Loucy (cell line): Measurements from ENCODE around the gene PAX5.

ENCODE experiments used
- EZH2phosphoT487 ChIP-seq: fragments of 200-600 bp; IDR thresholded peaks from 2 replicates; pipeline ENCODE4 v1.6.1; 2018; ENCODE audit warnings: antibody characterized with exemption, mild to moderate bottlenecking, moderate library complexity, borderline replicate concordance
- TF ChIP-seq, protein P1 (sequence below): fragments of 200-600 bp; sonication (generic); conservative IDR thresholded peaks from 2 replicates; pipeline ENCODE4 v1.5.1; 2014; ENCODE audit warnings: mild to moderate bottlenecking, antibody characterized with exemption, low read length

DNA sequence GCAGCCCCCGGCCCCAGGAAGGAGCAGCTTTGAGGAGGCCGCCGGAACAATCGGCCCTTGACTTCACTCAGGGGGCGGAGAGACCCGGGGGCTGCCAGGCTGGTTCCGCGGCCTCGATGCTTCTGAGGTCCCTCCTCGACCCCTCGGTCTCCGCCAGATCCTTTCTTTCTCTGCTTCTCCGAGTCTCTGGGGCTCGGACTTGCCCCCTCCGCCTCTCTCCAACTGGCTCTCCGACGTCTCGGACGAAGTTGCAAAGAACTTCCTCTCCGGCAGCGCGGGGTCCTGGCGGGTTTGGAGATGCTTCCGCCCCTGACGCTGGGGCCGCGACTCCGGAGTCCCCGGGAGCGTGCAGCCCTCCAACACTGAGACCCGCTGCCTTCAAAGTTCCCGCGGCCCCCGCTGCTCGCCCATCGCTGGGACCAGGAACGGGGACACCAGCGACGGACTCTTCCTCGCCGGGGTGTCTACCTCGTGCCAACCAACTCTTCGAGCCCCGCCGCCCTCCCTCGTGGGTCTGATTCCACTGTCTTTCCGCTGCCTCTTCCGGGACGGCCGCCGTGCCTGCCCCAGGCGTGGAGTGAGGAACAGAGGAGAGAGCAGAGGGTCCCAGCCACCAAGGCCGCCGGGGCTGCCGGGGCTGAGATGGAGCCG is 7.0 kb downstream of the PAX5 start:
- TF ChIP-seq, protein P1, sequence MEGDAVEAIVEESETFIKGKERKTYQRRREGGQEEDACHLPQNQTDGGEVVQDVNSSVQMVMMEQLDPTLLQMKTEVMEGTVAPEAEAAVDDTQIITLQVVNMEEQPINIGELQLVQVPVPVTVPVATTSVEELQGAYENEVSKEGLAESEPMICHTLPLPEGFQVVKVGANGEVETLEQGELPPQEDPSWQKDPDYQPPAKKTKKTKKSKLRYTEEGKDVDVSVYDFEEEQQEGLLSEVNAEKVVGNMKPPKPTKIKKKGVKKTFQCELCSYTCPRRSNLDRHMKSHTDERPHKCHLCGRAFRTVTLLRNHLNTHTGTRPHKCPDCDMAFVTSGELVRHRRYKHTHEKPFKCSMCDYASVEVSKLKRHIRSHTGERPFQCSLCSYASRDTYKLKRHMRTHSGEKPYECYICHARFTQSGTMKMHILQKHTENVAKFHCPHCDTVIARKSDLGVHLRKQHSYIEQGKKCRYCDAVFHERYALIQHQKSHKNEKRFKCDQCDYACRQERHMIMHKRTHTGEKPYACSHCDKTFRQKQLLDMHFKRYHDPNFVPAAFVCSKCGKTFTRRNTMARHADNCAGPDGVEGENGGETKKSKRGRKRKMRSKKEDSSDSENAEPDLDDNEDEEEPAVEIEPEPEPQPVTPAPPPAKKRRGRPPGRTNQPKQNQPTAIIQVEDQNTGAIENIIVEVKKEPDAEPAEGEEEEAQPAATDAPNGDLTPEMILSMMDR = no peak
- no peak for TF ChIP-seq EZH2phosphoT487
